ENCODE data around the gene STIM2.

DNA sequence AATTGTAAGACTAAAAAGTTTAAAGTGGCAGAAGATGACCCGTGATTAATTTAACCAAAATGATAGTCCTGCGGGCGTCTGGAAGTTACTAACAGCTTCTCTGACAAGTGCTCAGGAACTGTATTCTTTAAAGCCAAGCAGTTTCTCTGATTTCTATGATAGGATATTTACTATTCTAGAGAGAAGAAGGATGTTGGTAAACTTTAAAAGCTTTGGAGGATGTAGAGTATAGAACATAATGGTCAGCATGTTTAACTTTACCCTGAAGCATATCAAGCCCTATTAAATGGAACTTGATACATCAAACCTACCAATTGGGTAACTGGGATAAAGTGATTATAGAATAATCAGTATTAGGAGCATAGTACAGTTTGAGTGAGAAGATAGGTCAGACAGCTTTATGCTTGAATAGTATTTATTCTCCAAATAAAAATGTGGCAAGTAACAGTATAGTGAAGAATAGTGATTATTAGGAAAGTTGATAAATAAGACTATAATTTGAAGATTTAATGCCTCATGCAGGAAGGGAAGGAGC is 1.8 kb downstream of the STIM2 start:
- TF ChIP-seq, protein P1, sequence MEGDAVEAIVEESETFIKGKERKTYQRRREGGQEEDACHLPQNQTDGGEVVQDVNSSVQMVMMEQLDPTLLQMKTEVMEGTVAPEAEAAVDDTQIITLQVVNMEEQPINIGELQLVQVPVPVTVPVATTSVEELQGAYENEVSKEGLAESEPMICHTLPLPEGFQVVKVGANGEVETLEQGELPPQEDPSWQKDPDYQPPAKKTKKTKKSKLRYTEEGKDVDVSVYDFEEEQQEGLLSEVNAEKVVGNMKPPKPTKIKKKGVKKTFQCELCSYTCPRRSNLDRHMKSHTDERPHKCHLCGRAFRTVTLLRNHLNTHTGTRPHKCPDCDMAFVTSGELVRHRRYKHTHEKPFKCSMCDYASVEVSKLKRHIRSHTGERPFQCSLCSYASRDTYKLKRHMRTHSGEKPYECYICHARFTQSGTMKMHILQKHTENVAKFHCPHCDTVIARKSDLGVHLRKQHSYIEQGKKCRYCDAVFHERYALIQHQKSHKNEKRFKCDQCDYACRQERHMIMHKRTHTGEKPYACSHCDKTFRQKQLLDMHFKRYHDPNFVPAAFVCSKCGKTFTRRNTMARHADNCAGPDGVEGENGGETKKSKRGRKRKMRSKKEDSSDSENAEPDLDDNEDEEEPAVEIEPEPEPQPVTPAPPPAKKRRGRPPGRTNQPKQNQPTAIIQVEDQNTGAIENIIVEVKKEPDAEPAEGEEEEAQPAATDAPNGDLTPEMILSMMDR (IDR thresholded peaks at IDR 0.05) = no peak
- TF ChIP-seq POLR2A (IDR thresholded peaks at IDR 0.05) = no peak

Measured in esophagus squamous epithelium (tissue), 4 donors.